Measurements from ENCODE around the gene CCDC6. TPM values are rescaled to one million over a fixed set of nuclear protein-coding genes. Genes with fewer than 3 reads are reported as not detected.
"Not testable (repeated sequence)": the region's sequence is repeated elsewhere in the genome, so short reads cannot be mapped to it uniquely, and the experiment has no call there.

Gene CCDC6
- total RNA-seq, 1 experiment from 2014 or later = 91.9 TPM

GRCh38 chr10:59937720-59938119, 31.4 kb upstream of the CCDC6 start:
- no peak for DNase-seq
- no peaks in the 10 kb centered on the region for H3K27me3 ChIP-seq (ENCODE audit: insufficient read depth, low read depth)
- no peak for TF ChIP-seq CTCF (conservative IDR thresholded peaks at IDR 0.05)
- TF ChIP-seq EZH2 (IDR thresholded peaks at IDR 0.05; ENCODE audit: low read depth) = no peak
- ChIA-PET CTCF (no interaction called here), POLR2A (ENCODE audit: unreplicated experiment) (no interaction called here)
- H3K4me3 ChIP-seq = no peak overlapping the region
- H3K27ac ChIP-seq = no peak overlapping the region
- BruUV-seq (replicated peaks) = no TSS peak
- no peaks in the 10 kb centered on the region for H3K9me2 ChIP-seq (ENCODE audit: insufficient read depth)
- H3K4me2 ChIP-seq = no peak overlapping the region
- H3K36me3 ChIP-seq (ENCODE audit: low read depth) = no peaks in the 10 kb centered on the region
- H4K20me1 ChIP-seq (ENCODE audit: insufficient read depth) = no peaks in the 10 kb centered on the region
- no peak overlapping the region for H2AFZ ChIP-seq
- no peaks in the 10 kb centered on the region for H3F3A ChIP-seq (ENCODE audit: insufficient read depth, low read depth)
- H3K79me2 ChIP-seq (ENCODE audit: low read depth) = no peaks in the 10 kb centered on the region
- H3K4me1 ChIP-seq (replicated peaks; ENCODE audit: insufficient read depth) = no peaks in the 10 kb centered on the region
- intact Hi-C loops (cut with micrococcal nuclease; ENCODE audit: unreplicated experiment) = no loop called here
- H3K9me3 ChIP-seq (ENCODE audit: insufficient read depth, low read depth) = no peaks in the 10 kb centered on the region

- H3K27ac ChIP-seq = no peak overlapping the region
- H2AFZ ChIP-seq = no peak overlapping the region
- no peaks in the 10 kb centered on the region for H3K79me2 ChIP-seq (ENCODE audit: low read depth)
- TF ChIP-seq CTCF (conservative IDR thresholded peaks at IDR 0.05) = no peak
- no peak for TF ChIP-seq EZH2 (IDR thresholded peaks at IDR 0.05; ENCODE audit: low read depth)
- no peak overlapping the region for H3K4me2 ChIP-seq
- CTCF ChIA-PET = no interaction called here
- no peaks in the 10 kb centered on the region for H3K36me3 ChIP-seq (ENCODE audit: low read depth)
- no peak for DNase-seq
- no peaks in the 10 kb centered on the region for H3K4me1 ChIP-seq (replicated peaks; ENCODE audit: insufficient read depth)
- POLR2A ChIA-PET (ENCODE audit: unreplicated experiment) = no interaction called here
- no peaks in the 10 kb centered on the region for H4K20me1 ChIP-seq (ENCODE audit: insufficient read depth)
- H3K4me3 ChIP-seq = no peak overlapping the region
- BruUV-seq (replicated peaks) = no TSS peak
- H3K9me2 ChIP-seq (ENCODE audit: insufficient read depth) = no peaks in the 10 kb centered on the region
- 0 out of 2 replicates have a peak, but pooled peaks cover 2% of the 10 kb centered on the region for H3K9me3 ChIP-seq (ENCODE audit: insufficient read depth, low read depth)
- intact Hi-C loops (cut with micrococcal nuclease; ENCODE audit: unreplicated experiment) = no loop called here
- H3K27me3 ChIP-seq (ENCODE audit: insufficient read depth, low read depth) = no peaks in the 10 kb centered on the region
- H3F3A ChIP-seq (ENCODE audit: insufficient read depth, low read depth) = no peaks in the 10 kb centered on the region
These were observed 28.3 kb upstream of the CCDC6 start for GRCh38 chr10:59934701-59935100.

GRCh38 chr10:59930788-59931521, 24.6 kb upstream of the CCDC6 start:
- H3K9me3 ChIP-seq (ENCODE audit: insufficient read depth, low read depth); BruUV-seq (replicated peaks); H3K4me1 ChIP-seq (replicated peaks; ENCODE audit: insufficient read depth); DNase-seq; POLR2A ChIA-PET (ENCODE audit: unreplicated experiment); H3F3A ChIP-seq (ENCODE audit: insufficient read depth, low read depth); H3K36me3 ChIP-seq (ENCODE audit: low read depth); H3K4me2 ChIP-seq; H3K27me3 ChIP-seq (ENCODE audit: insufficient read depth, low read depth); H4K20me1 ChIP-seq (ENCODE audit: insufficient read depth); H2AFZ ChIP-seq; H3K79me2 ChIP-seq (ENCODE audit: low read depth); H3K9me2 ChIP-seq (ENCODE audit: insufficient read depth); H3K27ac ChIP-seq; H3K4me3 ChIP-seq; intact Hi-C loops (cut with micrococcal nuclease; ENCODE audit: unreplicated experiment): not testable (repeated sequence)
- CTCF ChIA-PET = interaction anchor here (0.7 kb wide), 1 partner anchor 38 kb away, joined by 6 read pairs; no protein-coding TSS in a partner anchor

- 0 out of 2 replicates have a peak overlapping the region, but pooled peaks have one; percentile 25 for H2AFZ ChIP-seq
- no peaks in the 10 kb centered on the region for H3F3A ChIP-seq (ENCODE audit: insufficient read depth, low read depth)
- H3K27ac ChIP-seq = no peak overlapping the region
- H3K4me2 ChIP-seq = no peak overlapping the region
- H3K4me1 ChIP-seq (replicated peaks; ENCODE audit: insufficient read depth) = no peaks in the 10 kb centered on the region
- BruUV-seq (replicated peaks) = no TSS peak
- TF ChIP-seq CTCF (conservative IDR thresholded peaks at IDR 0.05) = no peak
- no peak for TF ChIP-seq EZH2 (IDR thresholded peaks at IDR 0.05; ENCODE audit: low read depth)
- CTCF ChIA-PET = no interaction called here
- H3K27me3 ChIP-seq (ENCODE audit: insufficient read depth, low read depth) = no peaks in the 10 kb centered on the region
- no peak overlapping the region for H3K4me3 ChIP-seq
- H3K36me3 ChIP-seq (ENCODE audit: low read depth) = no peaks in the 10 kb centered on the region
- no peaks in the 10 kb centered on the region for H3K9me2 ChIP-seq (ENCODE audit: insufficient read depth)
- H3K9me3 ChIP-seq (ENCODE audit: insufficient read depth, low read depth) = peaks cover 8% of the 10 kb centered on the region; the same call in 1 of the 2 replicates
- H3K79me2 ChIP-seq (ENCODE audit: low read depth) = no peaks in the 10 kb centered on the region
- intact Hi-C loops (cut with micrococcal nuclease; ENCODE audit: unreplicated experiment) = no loop called here
- no peaks in the 10 kb centered on the region for H4K20me1 ChIP-seq (ENCODE audit: insufficient read depth)
- DNase-seq = no peak
- POLR2A ChIA-PET (ENCODE audit: unreplicated experiment) = no interaction called here
These were observed 19.7 kb upstream of the CCDC6 start for GRCh38 chr10:59926086-59926485.
